Activated B cell treated with CpG ODN at 0.5 μM for 24 hours (primary cell): ENCODE measurements around the gene TVP23A. TPM values are rescaled to one million over a fixed set of nuclear protein-coding genes. Genes with fewer than 3 reads are reported as not detected.
A peak's percentile ranks its signal among the peaks of the same experiment; 100 is the strongest.

Source experiments
- ATAC-seq: fragments of 200-7000 bp; cut with Tn5 transposase; one replicate; pipeline ENCODE4 v1.10.0; 2021; ENCODE audit warnings: low read depth, mild to moderate bottlenecking, moderate library complexity
- CTCF ChIA-PET: fragments of 350-600 bp; sonication (Branson Sonifier 250); formaldehyde crosslinking; loops from one replicate; lab custom pipeline; 2021; ENCODE audit warnings: antibody characterized with exemption; lab: Charles Lee
- POLR2A ChIA-PET: fragments of 350-600 bp; sonication (Branson Sonifier 250); formaldehyde crosslinking; loops from one replicate; lab custom pipeline; 2021; ENCODE audit warnings: antibody characterized with exemption; lab: Charles Lee
- DNase-seq: peaks from one replicate; pipeline ENCODE4 v3.0.0; 2022
- H3K27ac Mint-ChIP-seq: one replicate; pipeline ENCODE4 v1.8.0; 2020; ENCODE audit warnings: mixed read lengths
- H3K27me3 Mint-ChIP-seq: one replicate; pipeline ENCODE4 v1.8.0; 2021; ENCODE audit warnings: mixed read lengths
- H3K36me3 Mint-ChIP-seq: one replicate; pipeline ENCODE4 v1.8.0; 2021; ENCODE audit warnings: low read depth, mixed read lengths
- H3K4me1 Mint-ChIP-seq: one replicate; pipeline ENCODE4 v1.8.0; 2021; ENCODE audit warnings: mixed read lengths
- H3K4me3 Mint-ChIP-seq: one replicate; pipeline ENCODE4 v1.8.0; 2020; ENCODE audit warnings: mild to moderate bottlenecking, mixed read lengths
- H3K9me3 Mint-ChIP-seq: one replicate; pipeline ENCODE4 v1.8.0; 2020; ENCODE audit warnings: mixed read lengths
- intact Hi-C: fragments of 100-400 bp; cut with micrococcal nuclease; formaldehyde crosslinking; loops from one replicate; pipeline ENCODE4 v1.15.1; 2024
- total RNA-seq: library from RNA; stranded (reverse); gene quantifications from 2 replicates; pipeline ENCODE4 v1.2.3, GENCODE V29; 2022
- TF ChIP-seq, protein P1 (sequence below): fragments of 200-600 bp; IDR thresholded peaks from one replicate; pipeline ENCODE4 v1.8.0; 2022; ENCODE audit warnings: antibody characterized with exemption, mild to moderate bottlenecking

The TVP23A gene
- total RNA-seq, 1 donor from 2014 or later: 1.6 TPM

- ATAC-seq: peak; percentile 26
- POLR2A ChIA-PET: interaction anchor here (0.9 to 1.5 kb wide), 4 partner anchors 24 to 102 kb away, joined by 3 to 27 read pairs (median 8); partner anchors contain the start of gene CIITA
- no peaks in the 10 kb centered on the region for H3K27me3 Mint-ChIP-seq
- TF ChIP-seq, protein P1, sequence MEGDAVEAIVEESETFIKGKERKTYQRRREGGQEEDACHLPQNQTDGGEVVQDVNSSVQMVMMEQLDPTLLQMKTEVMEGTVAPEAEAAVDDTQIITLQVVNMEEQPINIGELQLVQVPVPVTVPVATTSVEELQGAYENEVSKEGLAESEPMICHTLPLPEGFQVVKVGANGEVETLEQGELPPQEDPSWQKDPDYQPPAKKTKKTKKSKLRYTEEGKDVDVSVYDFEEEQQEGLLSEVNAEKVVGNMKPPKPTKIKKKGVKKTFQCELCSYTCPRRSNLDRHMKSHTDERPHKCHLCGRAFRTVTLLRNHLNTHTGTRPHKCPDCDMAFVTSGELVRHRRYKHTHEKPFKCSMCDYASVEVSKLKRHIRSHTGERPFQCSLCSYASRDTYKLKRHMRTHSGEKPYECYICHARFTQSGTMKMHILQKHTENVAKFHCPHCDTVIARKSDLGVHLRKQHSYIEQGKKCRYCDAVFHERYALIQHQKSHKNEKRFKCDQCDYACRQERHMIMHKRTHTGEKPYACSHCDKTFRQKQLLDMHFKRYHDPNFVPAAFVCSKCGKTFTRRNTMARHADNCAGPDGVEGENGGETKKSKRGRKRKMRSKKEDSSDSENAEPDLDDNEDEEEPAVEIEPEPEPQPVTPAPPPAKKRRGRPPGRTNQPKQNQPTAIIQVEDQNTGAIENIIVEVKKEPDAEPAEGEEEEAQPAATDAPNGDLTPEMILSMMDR: no peak
- H3K27ac Mint-ChIP-seq: peak overlapping the region; percentile 9
- intact Hi-C loops: no loop called here
- H3K4me1 Mint-ChIP-seq: peaks cover 41% of the 10 kb centered on the region
- CTCF ChIA-PET: no interaction called here
- H3K4me3 Mint-ChIP-seq: no peak overlapping the region
- H3K36me3 Mint-ChIP-seq: peaks cover 2% of the 10 kb centered on the region
- DNase-seq: no peak
- H3K9me3 Mint-ChIP-seq: no peaks in the 10 kb centered on the region
Observed at GRCh38 chr16:10776280-10776679, 42.3 kb downstream of the TVP23A start.

DNA sequence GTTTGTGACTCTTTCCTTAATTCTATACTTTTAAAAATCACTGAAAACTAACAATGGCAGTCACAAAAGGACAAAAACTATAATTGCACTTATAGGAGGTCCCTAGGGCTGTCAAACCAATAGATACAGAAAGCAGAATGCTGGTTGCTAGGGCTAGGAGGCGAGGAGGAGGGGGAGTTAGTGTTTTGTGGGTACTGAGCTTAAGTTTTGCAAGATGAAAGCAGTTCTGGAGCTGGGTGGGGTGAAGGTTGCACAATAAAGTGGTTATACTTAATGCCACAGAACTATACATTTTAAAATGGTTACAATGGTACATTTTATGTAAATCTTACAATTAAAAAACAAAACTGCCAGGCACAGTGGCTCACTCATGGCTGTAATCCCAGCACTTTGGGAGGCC, 47.7 kb downstream of the TVP23A start:
- H3K9me3 Mint-ChIP-seq: no peaks in the 10 kb centered on the region
- no peak for ATAC-seq

DNA sequence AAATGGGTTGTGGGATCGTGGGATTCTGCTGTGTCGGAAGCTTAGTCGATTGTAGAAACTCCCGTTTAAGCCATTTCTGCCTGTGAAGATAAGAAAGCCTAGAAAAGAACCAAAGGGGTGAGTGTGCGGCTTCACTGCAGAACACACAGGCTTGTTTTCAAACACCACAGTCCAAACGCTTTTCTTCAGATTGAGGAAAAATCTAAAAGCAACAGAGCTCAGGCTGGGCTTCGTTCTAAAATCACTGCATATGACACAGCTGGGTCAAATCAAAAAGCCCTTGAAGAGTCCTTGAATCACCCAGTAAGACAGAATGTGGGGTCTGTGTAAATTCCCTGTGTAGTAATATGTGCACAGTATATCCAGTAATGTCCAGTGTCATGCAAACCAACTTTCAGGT, 49.2 kb downstream of the TVP23A start:
- CTCF ChIA-PET: no interaction called here
- intact Hi-C loops: no loop called here
- Mint-ChIP-seq H3K36me3 (peaks cover 48% of the 10 kb centered on the region), H3K27ac (no peak overlapping the region), H3K4me1 (peaks cover 36% of the 10 kb centered on the region), H3K27me3 (no peaks in the 10 kb centered on the region), H3K4me3 (no peak overlapping the region), H3K9me3 (no peaks in the 10 kb centered on the region)
- ATAC-seq: no peak
- POLR2A ChIA-PET: interaction anchor here (1.6 kb wide), 1 partner anchor 25 kb away, joined by 3 read pairs; the partner anchor contains the start of gene NUBP1
- no peak for DNase-seq
- TF ChIP-seq, protein P1: no peak

More for the DNA sequence above, 47.7 kb downstream of the TVP23A start:
- Mint-ChIP-seq H3K36me3 (peaks cover 37% of the 10 kb centered on the region), H3K4me3 (no peak overlapping the region), H3K27ac (no peak overlapping the region), H3K27me3 (no peaks in the 10 kb centered on the region), H3K4me1 (peaks cover 35% of the 10 kb centered on the region)
- intact Hi-C loops: no loop called here
- DNase-seq: no peak
- ChIA-PET CTCF (no interaction called here), POLR2A (interaction anchor here (0.6 to 0.8 kb wide), 5 partner anchors 11 to 148 kb away, joined by 3 to 19 read pairs (median 6); no protein-coding TSS in a partner anchor)
- TF ChIP-seq, protein P1: no peak

- DNase-seq (no peak), ATAC-seq (no peak)
- ChIA-PET POLR2A (interaction anchor here (1.0 to 1.2 kb wide), 2 partner anchors 96 to 109 kb away, joined by 4 read pairs; no protein-coding TSS in a partner anchor), CTCF (interaction anchor here (0.9 kb wide), 1 partner anchor 14 kb away, joined by 3 read pairs; no protein-coding TSS in a partner anchor)
- TF ChIP-seq, protein P1: no peak
- Mint-ChIP-seq H3K27ac (no peak overlapping the region), H3K4me1 (peaks cover 41% of the 10 kb centered on the region), H3K27me3 (no peaks in the 10 kb centered on the region), H3K4me3 (no peak overlapping the region), H3K36me3 (peaks cover 66% of the 10 kb centered on the region), H3K9me3 (no peaks in the 10 kb centered on the region)
- intact Hi-C loops: loop anchor here (2.0 kb wide), 1 partner anchor 40 kb away; no protein-coding TSS in a partner anchor
Observed at GRCh38 chr16:10767127-10767526, 51.5 kb downstream of the TVP23A start.

DNA sequence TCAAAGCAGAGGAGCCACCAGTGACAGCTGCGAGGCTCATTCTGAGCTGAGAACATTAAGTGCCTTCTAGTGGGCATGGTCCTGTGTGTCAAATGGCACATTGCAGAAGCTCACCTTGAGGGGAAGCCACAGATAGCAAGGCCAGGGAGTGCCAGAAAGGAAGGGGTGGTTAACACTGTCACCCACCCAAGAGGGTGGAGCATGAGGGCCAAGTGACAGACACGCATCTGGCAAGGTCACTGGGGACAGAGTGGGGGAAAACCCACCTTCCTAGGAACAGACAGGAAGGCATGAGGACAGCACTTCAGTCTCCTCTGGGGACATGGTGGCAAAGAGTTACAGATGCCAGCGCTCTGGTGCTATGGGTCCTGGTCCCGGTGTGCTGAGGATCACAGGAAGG, 52.8 kb downstream of the TVP23A start:
- peak; percentile 97 for ATAC-seq
- Mint-ChIP-seq H3K4me3 (peak overlapping the region; percentile 56), H3K27ac (peak overlapping the region; percentile 84), H3K4me1 (peaks cover 44% of the 10 kb centered on the region), H3K36me3 (peaks cover 77% of the 10 kb centered on the region), H3K9me3 (no peaks in the 10 kb centered on the region), H3K27me3 (no peaks in the 10 kb centered on the region)
- ChIA-PET CTCF (interaction anchor here (1.0 to 1.1 kb wide), 2 partner anchors 13 to 150 kb away, joined by 3 read pairs; no protein-coding TSS in a partner anchor), POLR2A (interaction anchor here (0.7 to 2.4 kb wide), 16 partner anchors 9 to 166 kb away, joined by 3 to 25 read pairs (median 4); partner anchors contain the start of genes CIITA and NUBP1)
- TF ChIP-seq, protein P1: no peak
- intact Hi-C loops: loop anchor here (1.0 to 2.0 kb wide), 6 partner anchors 12 to 153 kb away; partner anchors contain the start of gene CIITA
- DNase-seq: peak; percentile 57
